ENCODE results near the gene TMEM232.

Gene TMEM232

DNA sequence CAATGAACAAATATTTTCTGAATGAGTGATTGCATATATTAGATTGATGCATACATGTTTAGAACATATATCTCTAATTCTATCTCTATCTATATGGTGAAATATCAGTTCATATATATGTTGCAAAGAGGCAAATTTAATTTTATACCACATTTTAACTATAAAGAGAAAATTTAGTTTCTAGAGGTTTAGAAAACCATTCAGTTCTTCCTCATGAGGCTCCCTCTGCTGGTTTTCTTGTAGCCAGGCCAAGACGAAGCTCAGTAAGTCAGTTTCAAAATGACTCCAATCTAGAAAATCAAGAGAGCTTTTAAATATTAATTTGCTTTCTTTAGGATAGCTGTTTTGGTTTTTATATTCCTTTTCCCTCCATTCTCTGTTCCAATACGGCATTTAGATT, 312.1 kb downstream of the TMEM232 start:
- Histone ChIP-seq H3K4me1 (no peaks in the 10 kb centered on the region), H3K27me3 (ENCODE audit: control insufficient read depth, insufficient read depth, low read length) (no peaks in the 10 kb centered on the region), H3K79me2 (no peaks in the 10 kb centered on the region), H2AFZ (no peak overlapping the region), H3K9me3 (ENCODE audit: control insufficient read depth, low read length) (no peaks in the 10 kb centered on the region), H3K36me3 (ENCODE audit: control insufficient read depth, insufficient read depth, low read length) (no peaks in the 10 kb centered on the region), H3K4me2 (ENCODE audit: low read length) (no peak overlapping the region), H3K9ac (no peak overlapping the region), H3K27ac (no peak overlapping the region), H3K4me3 (ENCODE audit: low read depth, low read length) (no peak overlapping the region)
- TF ChIP-seq, protein P1, sequence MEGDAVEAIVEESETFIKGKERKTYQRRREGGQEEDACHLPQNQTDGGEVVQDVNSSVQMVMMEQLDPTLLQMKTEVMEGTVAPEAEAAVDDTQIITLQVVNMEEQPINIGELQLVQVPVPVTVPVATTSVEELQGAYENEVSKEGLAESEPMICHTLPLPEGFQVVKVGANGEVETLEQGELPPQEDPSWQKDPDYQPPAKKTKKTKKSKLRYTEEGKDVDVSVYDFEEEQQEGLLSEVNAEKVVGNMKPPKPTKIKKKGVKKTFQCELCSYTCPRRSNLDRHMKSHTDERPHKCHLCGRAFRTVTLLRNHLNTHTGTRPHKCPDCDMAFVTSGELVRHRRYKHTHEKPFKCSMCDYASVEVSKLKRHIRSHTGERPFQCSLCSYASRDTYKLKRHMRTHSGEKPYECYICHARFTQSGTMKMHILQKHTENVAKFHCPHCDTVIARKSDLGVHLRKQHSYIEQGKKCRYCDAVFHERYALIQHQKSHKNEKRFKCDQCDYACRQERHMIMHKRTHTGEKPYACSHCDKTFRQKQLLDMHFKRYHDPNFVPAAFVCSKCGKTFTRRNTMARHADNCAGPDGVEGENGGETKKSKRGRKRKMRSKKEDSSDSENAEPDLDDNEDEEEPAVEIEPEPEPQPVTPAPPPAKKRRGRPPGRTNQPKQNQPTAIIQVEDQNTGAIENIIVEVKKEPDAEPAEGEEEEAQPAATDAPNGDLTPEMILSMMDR (IDR thresholded peaks at IDR 0.05) = no peak

- Histone ChIP-seq H3K4me2 (ENCODE audit: low read length) (no peak overlapping the region), H3K79me2 (no peaks in the 10 kb centered on the region), H3K9ac (no peak overlapping the region), H3K27me3 (ENCODE audit: control insufficient read depth, insufficient read depth, low read length) (no peaks in the 10 kb centered on the region), H2AFZ (no peak overlapping the region), H3K9me3 (ENCODE audit: control insufficient read depth, low read length) (no peaks in the 10 kb centered on the region), H3K27ac (no peak overlapping the region), H3K4me3 (ENCODE audit: low read depth, low read length) (no peak overlapping the region), H3K36me3 (ENCODE audit: control insufficient read depth, insufficient read depth, low read length) (no peaks in the 10 kb centered on the region), H3K4me1 (no peaks in the 10 kb centered on the region)
- TF ChIP-seq, protein P1 (IDR thresholded peaks at IDR 0.05) = no peak
Measured at GRCh38 chr5:110413856-110414255, 312.6 kb downstream of the TMEM232 start.

DNA sequence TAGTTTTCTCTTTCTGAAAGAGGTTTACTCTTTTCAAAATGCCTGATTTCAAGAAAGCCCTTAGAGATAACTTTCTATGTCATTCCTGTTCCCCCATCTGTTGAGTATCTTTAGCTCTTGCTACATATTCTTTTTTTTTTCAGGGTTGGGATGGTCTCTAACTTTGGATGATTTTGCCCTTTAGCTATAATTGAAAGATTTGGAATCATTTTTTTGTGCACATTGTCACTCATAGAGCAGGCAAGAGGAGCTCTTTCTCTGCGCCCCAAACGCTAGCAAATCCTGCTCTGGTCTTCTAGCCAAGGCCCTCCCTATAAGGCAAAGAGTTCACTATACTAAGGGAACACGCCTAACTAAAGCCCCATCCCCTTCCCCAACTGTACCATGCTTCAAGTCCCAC, 316.9 kb downstream of the TMEM232 start:
- no peak overlapping the region for H3K4me3 ChIP-seq (ENCODE audit: low read depth, low read length)
- H3K79me2 ChIP-seq = no peaks in the 10 kb centered on the region
- no peaks in the 10 kb centered on the region for H3K27me3 ChIP-seq (ENCODE audit: control insufficient read depth, insufficient read depth, low read length)
- H2AFZ ChIP-seq = no peak overlapping the region
- H3K27ac ChIP-seq = no peak overlapping the region
- no peaks in the 10 kb centered on the region for H3K36me3 ChIP-seq (ENCODE audit: control insufficient read depth, insufficient read depth, low read length)
- TF ChIP-seq, protein P1 (IDR thresholded peaks at IDR 0.05) = no peak
- no peaks in the 10 kb centered on the region for H3K9me3 ChIP-seq (ENCODE audit: control insufficient read depth, low read length)
- no peak overlapping the region for H3K4me2 ChIP-seq (ENCODE audit: low read length)
- H3K9ac ChIP-seq = no peak overlapping the region
- no peaks in the 10 kb centered on the region for H3K4me1 ChIP-seq

- Histone ChIP-seq H3K36me3 (ENCODE audit: control insufficient read depth, insufficient read depth, low read length) (no peaks in the 10 kb centered on the region), H3K27me3 (ENCODE audit: control insufficient read depth, insufficient read depth, low read length) (no peaks in the 10 kb centered on the region), H3K4me3 (ENCODE audit: low read depth, low read length) (no peak overlapping the region), H3K27ac (no peak overlapping the region), H3K4me2 (ENCODE audit: low read length) (no peak overlapping the region), H3K79me2 (no peaks in the 10 kb centered on the region), H3K9ac (no peak overlapping the region), H3K9me3 (ENCODE audit: control insufficient read depth, low read length) (no peaks in the 10 kb centered on the region), H2AFZ (no peak overlapping the region), H3K4me1 (no peaks in the 10 kb centered on the region)
- TF ChIP-seq, protein P1 (IDR thresholded peaks at IDR 0.05) = no peak
Measured at GRCh38 chr5:110402562-110402961, 323.9 kb downstream of the TMEM232 start.

DNA sequence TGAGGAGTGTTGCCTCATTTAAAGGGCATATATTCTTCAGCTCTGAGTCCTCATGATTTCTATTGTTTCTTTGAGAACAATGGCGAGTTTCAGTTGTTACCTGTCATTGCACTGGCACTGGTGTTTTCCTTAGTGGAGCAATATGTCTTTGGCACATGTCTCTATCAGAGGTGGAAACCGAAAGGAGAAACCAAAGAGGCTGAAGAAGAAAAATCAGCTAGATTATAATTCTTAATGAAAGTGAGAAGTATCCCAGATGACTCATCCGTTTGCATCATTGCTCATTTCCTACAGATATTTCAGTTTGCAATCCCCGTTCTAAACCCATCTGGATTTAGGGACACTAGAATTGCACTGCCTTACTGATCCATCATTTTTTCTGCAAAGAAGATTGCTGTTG, 324.6 kb downstream of the TMEM232 start:
- no peak overlapping the region for H2AFZ ChIP-seq

More for the DNA sequence above, 324.6 kb downstream of the TMEM232 start:
- no peaks in the 10 kb centered on the region for H3K9me3 ChIP-seq (ENCODE audit: control insufficient read depth, low read length)
- TF ChIP-seq, protein P1 (IDR thresholded peaks at IDR 0.05) = no peak
- no peak overlapping the region for H3K9ac ChIP-seq
- H3K4me1 ChIP-seq = no peaks in the 10 kb centered on the region
- H3K27ac ChIP-seq = no peak overlapping the region
- H3K4me2 ChIP-seq (ENCODE audit: low read length) = no peak overlapping the region
- H3K79me2 ChIP-seq = no peaks in the 10 kb centered on the region
- no peak overlapping the region for H3K4me3 ChIP-seq (ENCODE audit: low read depth, low read length)
- H3K27me3 ChIP-seq (ENCODE audit: control insufficient read depth, insufficient read depth, low read length) = no peaks in the 10 kb centered on the region
- no peaks in the 10 kb centered on the region for H3K36me3 ChIP-seq (ENCODE audit: control insufficient read depth, insufficient read depth, low read length)
